GM21367 (cell line): Measurements from ENCODE around the gene TTC12.

ENCODE experiments used
- ATAC-seq: cut with Tn5 transposase; IDR thresholded peaks from one replicate; pipeline ENCODE4 v1.9.1; 2021; ENCODE audit not compliant: unreplicated experiment

Gene TTC12

DNA sequence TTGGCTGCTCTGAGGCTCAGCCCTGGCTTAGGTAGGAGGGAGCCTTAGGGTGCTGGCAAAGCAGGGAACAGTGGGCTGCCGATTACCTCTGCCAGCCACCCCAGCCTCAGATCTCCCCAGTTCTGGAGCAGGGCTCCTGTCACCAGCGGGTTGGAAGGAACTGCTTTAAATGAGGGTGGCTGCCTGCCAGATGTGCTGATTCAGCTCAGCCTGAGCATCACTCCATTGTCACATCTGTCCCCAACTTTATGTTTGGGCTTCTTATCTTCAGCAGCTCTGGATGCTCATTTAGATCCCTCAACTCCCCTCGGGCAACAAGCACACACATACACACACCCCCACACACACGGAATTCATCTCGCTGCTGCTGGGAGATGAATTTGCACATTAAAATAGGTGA lies 56.3 kb downstream of the TTC12 start:
- no peak for ATAC-seq

DNA sequence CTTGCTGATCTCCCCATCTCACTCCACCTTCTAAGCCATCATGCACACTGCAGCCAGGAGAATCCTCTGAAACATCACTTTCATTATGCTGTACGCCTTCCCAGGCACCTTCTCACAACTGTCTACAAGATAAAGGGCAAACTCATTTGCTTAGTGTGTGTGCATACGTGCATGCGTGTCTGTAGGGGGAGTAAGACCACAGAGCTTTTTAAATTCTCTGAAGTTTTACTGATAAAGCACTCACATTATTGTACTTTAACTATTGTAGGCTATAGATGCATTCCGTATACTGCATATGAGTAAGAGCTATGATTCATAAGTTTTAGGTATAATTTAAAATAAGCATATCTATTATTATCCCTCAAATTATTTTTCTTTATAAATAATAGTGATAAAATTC lies 57.9 kb downstream of the TTC12 start:
- no peak for ATAC-seq

- ATAC-seq, result no peak
Observed at GRCh38 chr11:113373306-113373705, 58.9 kb downstream of the TTC12 start.

GRCh38 chr11:113373981-113374560 lies 59.7 kb downstream of the TTC12 start:
- ATAC-seq, result no peak

DNA sequence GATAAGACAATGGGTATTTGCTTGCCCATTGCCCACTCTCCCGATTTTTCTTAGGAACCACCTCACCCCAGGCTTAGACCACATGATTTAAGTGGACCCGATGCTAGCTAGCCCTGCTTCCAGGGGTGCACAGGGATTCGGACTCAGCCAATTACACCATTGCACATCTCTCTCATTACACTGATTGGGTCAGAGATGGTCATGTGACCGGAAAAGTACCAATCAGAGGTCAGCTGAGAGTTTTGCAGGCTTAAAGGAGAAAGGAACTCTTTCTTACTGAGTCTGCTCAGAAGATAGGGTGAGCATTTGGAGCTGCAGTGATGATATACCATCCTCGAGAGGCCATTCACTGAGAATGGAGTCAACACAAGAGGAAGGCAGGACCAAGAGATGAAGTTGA lies 61.0 kb downstream of the TTC12 start:
- no peak for ATAC-seq

DNA sequence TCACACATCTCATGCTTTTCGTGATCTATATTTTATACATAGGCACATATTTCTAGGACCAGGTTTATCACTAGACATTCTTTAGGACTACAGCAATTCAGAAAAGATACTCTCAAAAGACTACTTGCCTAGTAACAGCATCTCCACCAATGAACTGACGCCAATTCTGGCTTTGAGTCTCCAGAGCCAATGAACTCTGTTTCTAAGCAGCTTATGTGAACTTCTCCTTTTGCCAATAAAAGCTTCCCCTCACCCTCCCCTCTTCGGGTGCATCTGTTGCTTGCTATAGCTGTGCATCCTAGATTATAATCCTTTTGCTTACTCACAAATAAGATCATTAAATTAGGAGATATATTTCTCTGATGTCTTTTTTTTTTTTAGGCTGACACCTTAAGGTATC lies 61.8 kb downstream of the TTC12 start:
- ATAC-seq, result no peak

- no peak for ATAC-seq
Observed at GRCh38 chr11:113377681-113378412, 63.5 kb downstream of the TTC12 start.

- ATAC-seq, result no peak
Observed at GRCh38 chr11:113378692-113379091, 64.3 kb downstream of the TTC12 start.

DNA sequence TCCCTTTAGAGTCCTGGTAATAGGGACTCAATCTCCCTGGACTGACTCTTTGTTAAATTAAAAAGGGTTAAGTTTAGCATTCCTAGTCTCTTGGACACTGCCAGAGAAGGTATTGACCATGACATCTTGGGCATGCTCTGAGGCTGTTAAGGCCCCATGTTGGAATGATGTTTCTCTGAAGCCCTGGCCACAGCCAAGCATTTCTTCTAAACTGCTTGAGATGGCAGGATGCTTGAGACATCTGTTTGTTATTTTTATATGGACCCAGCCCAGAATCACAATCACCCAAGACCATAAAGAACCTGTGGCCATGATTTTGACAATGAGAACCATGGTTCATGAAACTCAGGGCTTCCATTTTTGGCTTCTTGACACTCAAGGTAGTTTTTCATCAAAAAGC lies 67.7 kb downstream of the TTC12 start:
- no peak for ATAC-seq

DNA sequence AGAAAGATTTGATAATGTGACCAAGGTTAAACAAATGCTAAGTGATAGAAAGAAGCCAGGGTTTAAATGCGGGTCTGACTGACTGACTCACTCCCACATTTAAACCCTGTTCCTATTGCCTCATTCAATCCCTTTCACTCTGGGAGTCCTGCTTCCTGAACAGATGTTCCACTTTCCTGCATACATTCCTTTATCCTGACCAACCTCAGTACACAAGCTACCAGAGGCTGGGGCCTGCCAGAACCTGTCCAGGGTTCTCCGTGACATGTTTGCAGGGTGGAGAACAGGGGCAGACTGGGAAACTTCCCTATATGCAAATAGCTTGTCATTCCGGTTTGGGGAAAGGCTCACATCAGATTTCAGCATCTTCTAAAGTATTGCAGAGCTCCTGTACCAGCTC lies 70.2 kb downstream of the TTC12 start:
- no peak for ATAC-seq

DNA sequence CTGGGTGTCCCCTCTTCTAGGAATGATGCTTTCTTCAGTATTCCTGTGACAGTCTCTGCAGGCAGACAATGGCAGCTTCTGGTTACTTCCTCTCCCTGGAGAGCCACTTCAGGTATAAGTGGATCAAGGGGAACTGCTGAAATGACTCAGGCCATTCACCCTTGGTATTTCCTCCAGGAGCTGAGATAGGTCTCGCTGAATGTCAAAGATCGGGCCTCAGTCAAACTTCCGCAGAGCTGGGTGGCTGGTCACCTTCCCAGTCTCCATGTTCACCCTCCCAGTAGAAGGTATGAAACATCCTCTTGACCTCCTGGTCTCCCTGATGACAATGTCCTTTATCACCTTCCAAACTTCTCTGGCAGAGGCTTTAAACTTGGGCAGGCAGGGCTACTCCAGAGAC lies 71.4 kb downstream of the TTC12 start:
- no peak for ATAC-seq

- no peak for ATAC-seq
Observed at GRCh38 chr11:113386866-113387265, 72.5 kb downstream of the TTC12 start.

GRCh38 chr11:113387605-113388211 lies 73.3 kb downstream of the TTC12 start, which contains the start of gene ANKK1:
Gene ANKK1, plus strand, starts transcription at chr11:113387779. Its CDS starts 106 bp downstream, at chr11:113387885.
- no peak for ATAC-seq

DNA sequence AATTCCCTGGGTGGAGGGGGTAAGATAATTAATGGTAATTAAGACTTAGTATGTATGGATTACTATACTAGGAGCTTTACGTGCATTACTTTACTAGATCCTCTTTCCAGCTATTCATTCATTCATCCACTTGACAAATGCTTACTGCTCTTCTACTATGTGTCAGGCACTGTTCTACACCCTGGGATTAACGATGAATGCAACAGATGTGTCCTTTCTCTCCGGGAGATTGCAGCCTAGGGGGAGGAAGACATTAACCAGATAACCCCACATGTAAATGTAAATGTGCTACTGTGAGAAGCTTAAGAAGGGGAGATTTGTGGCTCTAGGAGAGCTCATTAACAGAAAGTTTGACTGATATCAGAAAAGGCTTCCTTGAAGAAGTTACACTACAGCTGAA lies 74.9 kb downstream of the TTC12 start:
- no peak for ATAC-seq

DNA sequence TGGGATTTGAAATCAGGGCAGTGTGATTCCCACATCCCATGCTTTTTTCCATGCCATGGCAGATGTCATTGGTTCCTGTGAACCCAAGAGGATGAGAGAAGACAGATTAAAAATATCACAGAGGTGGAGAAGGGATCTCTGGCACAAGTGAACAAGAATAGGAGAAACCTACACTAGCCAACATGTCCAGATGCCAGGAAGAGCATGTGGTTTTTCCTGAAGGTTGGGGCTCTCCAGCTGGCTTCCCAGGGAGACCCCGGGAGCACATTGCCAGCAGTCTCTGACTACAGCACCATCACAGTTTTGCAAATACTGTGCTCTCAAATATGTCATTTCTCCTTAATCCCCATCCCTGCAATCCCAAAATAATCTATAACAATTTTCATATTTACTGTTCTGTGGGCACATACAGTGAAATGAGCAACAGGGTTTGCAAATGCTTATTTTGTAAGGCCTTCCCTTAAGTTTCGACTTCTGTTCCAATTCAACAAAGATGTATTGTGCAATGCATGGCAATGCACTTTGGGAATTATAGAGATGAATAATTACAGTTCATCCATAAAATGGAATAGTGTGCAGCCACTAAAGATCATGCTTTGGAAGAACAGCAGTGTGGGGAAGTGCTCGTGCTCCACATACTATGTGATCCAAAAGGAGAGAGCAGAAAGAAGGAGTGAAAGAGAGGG lies 78.0 kb downstream of the TTC12 start:
- no peak for ATAC-seq

- no peak for ATAC-seq
Observed at GRCh38 chr11:113393501-113393985, 79.2 kb downstream of the TTC12 start.

- ATAC-seq, result no peak
Observed at GRCh38 chr11:113394919-113395318, 80.5 kb downstream of the TTC12 start.

DNA sequence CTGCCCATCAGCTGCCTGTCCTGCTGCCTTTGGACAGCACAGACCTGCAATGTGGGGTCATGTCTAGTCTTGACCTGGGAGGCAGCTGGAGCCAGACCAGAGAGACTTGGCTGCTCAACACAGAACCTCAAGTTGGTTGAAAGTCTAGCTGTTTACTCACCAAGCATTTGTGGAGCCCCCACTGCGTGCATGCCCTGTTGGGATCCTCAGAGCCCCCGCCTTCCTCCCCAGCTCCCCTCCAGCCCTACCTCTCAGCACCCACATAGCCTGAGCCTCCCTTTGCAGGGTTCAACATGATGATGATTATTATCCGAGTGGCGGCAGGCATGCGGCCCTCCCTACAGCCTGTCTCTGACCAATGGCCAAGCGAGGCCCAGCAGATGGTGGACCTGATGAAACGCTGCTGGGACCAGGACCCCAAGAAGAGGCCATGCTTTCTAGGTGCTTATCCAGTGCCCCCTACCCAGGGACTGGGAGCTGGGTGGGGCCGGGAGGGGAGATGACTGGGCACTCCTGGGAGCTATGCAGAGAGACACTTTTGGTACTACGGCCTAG lies 81.5 kb downstream of the TTC12 start:
- no peak for ATAC-seq

DNA sequence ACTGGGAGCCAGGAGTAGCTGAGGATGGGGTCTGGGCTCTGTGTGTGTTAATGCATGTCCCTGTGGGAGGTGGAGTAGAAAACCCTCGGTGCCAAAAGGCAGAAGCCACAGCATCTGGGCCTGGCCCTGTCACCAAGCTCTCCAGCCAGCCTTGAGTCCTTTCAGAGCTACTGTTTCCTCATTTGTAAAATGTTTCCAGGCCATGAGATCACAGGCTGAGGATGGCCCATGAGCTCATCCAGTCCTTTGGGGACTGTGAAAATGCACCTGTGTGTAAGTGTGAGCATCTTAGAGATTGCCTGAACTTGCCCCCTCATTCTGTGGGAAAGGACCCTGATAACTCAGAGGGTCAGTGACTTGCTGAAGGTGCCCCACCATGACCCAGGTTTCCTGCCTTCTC lies 82.3 kb downstream of the TTC12 start:
- no peak for ATAC-seq

DNA sequence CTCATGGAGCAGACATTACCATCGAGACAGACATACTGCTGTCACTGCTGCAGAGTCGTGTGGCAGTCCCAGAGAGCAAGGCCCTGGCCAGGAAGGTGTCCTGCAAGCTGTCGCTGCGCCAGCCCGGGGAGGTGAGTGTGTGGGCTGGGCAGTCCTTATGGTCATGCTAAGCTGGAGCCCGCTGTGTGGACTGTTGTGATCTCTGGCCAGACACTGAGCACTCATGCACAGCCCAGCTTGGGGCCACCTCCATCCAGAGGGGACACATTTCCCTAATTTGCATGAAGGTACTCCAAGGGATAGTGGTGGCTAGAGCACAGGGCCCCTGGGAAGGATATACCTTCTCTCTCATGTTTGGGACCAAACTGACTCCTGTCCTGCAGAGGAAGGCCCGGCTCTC lies 82.8 kb downstream of the TTC12 start:
- ATAC-seq, result no peak

GRCh38 chr11:113397821-113398220 lies 83.4 kb downstream of the TTC12 start:
- no peak for ATAC-seq
